Testis (tissue), 2 donors: Measurements from ENCODE around the gene CFAP20.

ENCODE experiments used
- CTCF ChIP-seq, 3 experiments: fragments of 450-650 bp in 2 of 3; fragments of 200-600 bp in 1 of 3; sonication (generic) in 1 of 3; IDR thresholded peaks; one replicate each; pipeline ENCODE4 v1.5.1; 2016 to 2019; ENCODE audit warnings: antibody characterized with exemption in 3 of 3, mild to moderate bottlenecking in 2 of 3, moderate library complexity in 1 of 3
- POLR2A ChIP-seq: fragments of 450-650 bp; IDR thresholded peaks from one replicate; pipeline ENCODE4 v1.6.1; 2017; ENCODE audit warnings: antibody characterized with exemption, mild to moderate bottlenecking, moderate library complexity

GRCh38 chr16:58074657-58075056 lies 54.5 kb downstream of the CFAP20 start:
- TF ChIP-seq POLR2A = no peak
- no peak for TF ChIP-seq CTCF (IDR thresholded peaks at IDR 0.05)
